Osteoblast (primary cell): Measurements from ENCODE around the gene PRSS33. TPM values are rescaled to one million over a fixed set of nuclear protein-coding genes. Genes with fewer than 3 reads are reported as not detected.
A peak's percentile ranks its signal among the peaks of the same experiment; 100 is the strongest.

Experiments used
- DNase-seq: peaks from one replicate; pipeline ENCODE4 v3.0.0; 2011; ENCODE audit warnings: low spot score, mixed read lengths; ENCODE audit not compliant: insufficient read length; ENCODE audit errors: missing footprints
- H2AFZ ChIP-seq: 2 replicates; pipeline ENCODE4 v1.6.0; 2011; ENCODE audit warnings: mild to moderate bottlenecking, low read length
- H3K27ac ChIP-seq: 2 replicates; pipeline ENCODE4 v1.5.1; 2011; ENCODE audit warnings: mild to moderate bottlenecking, low read depth, low read length, moderate library complexity
- H3K27me3 ChIP-seq: 2 replicates; pipeline ENCODE4 v1.6.0; 2012; ENCODE audit warnings: mild to moderate bottlenecking, control low read depth, inconsistent platforms, low read length, moderate library complexity; ENCODE audit not compliant: insufficient read depth
- H3K36me3 ChIP-seq: 2 replicates; pipeline ENCODE4 v1.5.1; 2011; ENCODE audit warnings: mild to moderate bottlenecking, low read length, control low read depth, moderate library complexity; ENCODE audit not compliant: insufficient read depth
- H3K4me1 ChIP-seq: 2 replicates; pipeline ENCODE4 v1.5.1; 2011; ENCODE audit warnings: mild to moderate bottlenecking, low read length, control low read depth, moderate library complexity; ENCODE audit not compliant: insufficient read depth
- H3K4me2 ChIP-seq: 2 replicates; pipeline ENCODE4 v1.6.0; 2011; ENCODE audit warnings: mild to moderate bottlenecking, low read length; ENCODE audit not compliant: insufficient read depth
- H3K4me3 ChIP-seq: fragments of 200-600 bp; sonication (generic); 3 replicates; pipeline ENCODE4 v1.5.1; 2012; ENCODE audit warnings: mild to moderate bottlenecking, low read length, inconsistent platforms; ENCODE audit not compliant: insufficient read depth
- H3K79me2 ChIP-seq: 2 replicates; pipeline ENCODE4 v1.6.0; 2012; ENCODE audit warnings: mild to moderate bottlenecking, low read length, control low read depth, inconsistent platforms; ENCODE audit not compliant: insufficient read depth
- H3K9me3 ChIP-seq: 2 replicates; pipeline ENCODE4 v1.5.1; 2011; ENCODE audit warnings: low read depth, low read length, control low read depth
- H4K20me1 ChIP-seq: 2 replicates; pipeline ENCODE4 v1.6.0; 2012; ENCODE audit warnings: mild to moderate bottlenecking, low read length, control low read depth; ENCODE audit not compliant: insufficient read depth
- total RNA-seq: library from RNA; depleted of rRNA; stranded (reverse); fragments of >200 nt; gene quantifications from 2 replicates; pipeline ENCODE4 v1.2.3, GENCODE V29; 2012
- TF ChIP-seq, protein P1 (sequence below): IDR thresholded peaks from 2 replicates; pipeline ENCODE4 v1.5.1; 2011; ENCODE audit warnings: mild to moderate bottlenecking, low read depth, low read length, moderate library complexity; ENCODE audit errors: extremely low read depth

Gene PRSS33
- total RNA-seq, 1 donor, result not detected

DNA sequence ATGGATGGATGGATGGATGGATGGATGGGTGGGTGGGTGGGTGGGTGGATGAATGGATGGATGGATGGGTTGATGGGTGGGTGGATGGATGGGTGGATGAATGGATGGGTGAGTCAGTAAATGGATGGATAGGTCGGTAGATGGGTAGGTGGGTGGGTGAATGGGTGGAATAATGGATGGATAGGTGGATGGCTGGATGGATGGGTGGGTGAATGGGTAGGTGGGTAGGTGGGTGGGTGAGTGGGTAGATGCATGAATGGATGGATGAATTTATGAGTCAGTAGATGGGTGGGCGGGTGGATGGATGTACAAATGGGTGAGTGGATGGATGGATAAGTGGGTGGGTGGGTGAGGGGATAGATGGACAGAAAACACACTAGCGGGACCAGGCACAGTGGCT, 47.6 kb upstream of the PRSS33 start:
- Histone ChIP-seq H3K9me3 (no peaks in the 10 kb centered on the region), H3K27ac (no peak overlapping the region), H3K27me3 (peaks cover 18% of the 10 kb centered on the region), H4K20me1 (no peaks in the 10 kb centered on the region), H3K4me2 (peak overlapping the region; percentile 75), H2AFZ (no peak overlapping the region), H3K36me3 (no peaks in the 10 kb centered on the region), H3K4me1 (peaks cover 24% of the 10 kb centered on the region), H3K4me3 (no peak overlapping the region), H3K79me2 (no peaks in the 10 kb centered on the region)
- no peak for DNase-seq
- TF ChIP-seq, protein P1, sequence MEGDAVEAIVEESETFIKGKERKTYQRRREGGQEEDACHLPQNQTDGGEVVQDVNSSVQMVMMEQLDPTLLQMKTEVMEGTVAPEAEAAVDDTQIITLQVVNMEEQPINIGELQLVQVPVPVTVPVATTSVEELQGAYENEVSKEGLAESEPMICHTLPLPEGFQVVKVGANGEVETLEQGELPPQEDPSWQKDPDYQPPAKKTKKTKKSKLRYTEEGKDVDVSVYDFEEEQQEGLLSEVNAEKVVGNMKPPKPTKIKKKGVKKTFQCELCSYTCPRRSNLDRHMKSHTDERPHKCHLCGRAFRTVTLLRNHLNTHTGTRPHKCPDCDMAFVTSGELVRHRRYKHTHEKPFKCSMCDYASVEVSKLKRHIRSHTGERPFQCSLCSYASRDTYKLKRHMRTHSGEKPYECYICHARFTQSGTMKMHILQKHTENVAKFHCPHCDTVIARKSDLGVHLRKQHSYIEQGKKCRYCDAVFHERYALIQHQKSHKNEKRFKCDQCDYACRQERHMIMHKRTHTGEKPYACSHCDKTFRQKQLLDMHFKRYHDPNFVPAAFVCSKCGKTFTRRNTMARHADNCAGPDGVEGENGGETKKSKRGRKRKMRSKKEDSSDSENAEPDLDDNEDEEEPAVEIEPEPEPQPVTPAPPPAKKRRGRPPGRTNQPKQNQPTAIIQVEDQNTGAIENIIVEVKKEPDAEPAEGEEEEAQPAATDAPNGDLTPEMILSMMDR, result no peak

DNA sequence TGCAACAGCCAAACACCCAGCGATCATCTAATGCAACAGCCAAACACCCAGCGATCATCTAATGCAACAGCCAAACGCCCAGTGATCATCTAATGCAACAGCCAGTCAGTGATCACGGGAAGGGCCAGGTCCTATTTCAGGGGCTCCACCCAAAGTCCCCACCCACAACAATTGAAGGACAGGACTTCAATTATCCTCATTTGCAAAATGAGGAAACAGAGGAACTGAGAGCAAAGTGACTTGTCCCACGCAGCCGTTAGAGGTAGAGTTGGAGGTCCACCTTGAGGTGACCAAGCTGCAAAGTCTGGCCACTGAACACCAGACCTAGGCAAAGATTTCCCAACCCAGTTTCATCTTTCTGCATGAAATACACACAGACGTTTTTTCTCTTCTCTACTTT, 46.4 kb upstream of the PRSS33 start:
- H3K27ac ChIP-seq, result no peak overlapping the region
- H3K4me1 ChIP-seq, result peaks cover 23% of the 10 kb centered on the region
- TF ChIP-seq, protein P1, result no peak
- no peak for DNase-seq
- H2AFZ ChIP-seq, result no peak overlapping the region
- no peak overlapping the region for H3K4me3 ChIP-seq
- no peaks in the 10 kb centered on the region for H3K9me3 ChIP-seq
- H4K20me1 ChIP-seq, result no peaks in the 10 kb centered on the region
- no peak overlapping the region for H3K4me2 ChIP-seq
- no peaks in the 10 kb centered on the region for H3K36me3 ChIP-seq
- H3K79me2 ChIP-seq, result no peaks in the 10 kb centered on the region
- H3K27me3 ChIP-seq, result peaks cover 18% of the 10 kb centered on the region

DNA sequence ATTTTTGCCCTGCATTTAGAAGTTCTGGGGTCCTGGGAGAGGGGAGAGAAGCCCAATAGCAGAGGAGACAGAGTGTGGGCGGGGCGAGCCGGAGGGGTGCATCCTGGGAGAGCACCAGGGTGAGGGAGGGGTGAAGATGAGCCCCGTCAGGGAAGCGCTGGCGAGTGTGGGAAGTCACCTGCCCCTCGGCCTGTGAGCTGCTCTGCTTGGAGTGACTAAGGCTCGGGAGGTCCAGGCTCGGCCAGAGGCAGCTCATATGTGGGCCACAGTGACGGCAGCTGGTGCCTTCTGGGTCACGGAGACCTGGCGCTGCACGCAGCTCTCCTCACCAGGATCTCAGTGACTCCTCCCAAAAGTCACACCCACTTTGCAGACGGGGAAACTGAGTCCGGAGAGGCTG, 43.8 kb upstream of the PRSS33 start:
- Histone ChIP-seq H4K20me1 (no peaks in the 10 kb centered on the region), H3K27me3 (peaks cover 41% of the 10 kb centered on the region), H3K4me1 (peaks cover 21% of the 10 kb centered on the region), H3K79me2 (no peaks in the 10 kb centered on the region), H3K4me2 (no peak overlapping the region), H3K9me3 (no peaks in the 10 kb centered on the region), H3K27ac (no peak overlapping the region), H3K36me3 (no peaks in the 10 kb centered on the region), H2AFZ (no peak overlapping the region), H3K4me3 (no peak overlapping the region)
- peak; percentile 44 for DNase-seq
- TF ChIP-seq, protein P1, result no peak

DNA sequence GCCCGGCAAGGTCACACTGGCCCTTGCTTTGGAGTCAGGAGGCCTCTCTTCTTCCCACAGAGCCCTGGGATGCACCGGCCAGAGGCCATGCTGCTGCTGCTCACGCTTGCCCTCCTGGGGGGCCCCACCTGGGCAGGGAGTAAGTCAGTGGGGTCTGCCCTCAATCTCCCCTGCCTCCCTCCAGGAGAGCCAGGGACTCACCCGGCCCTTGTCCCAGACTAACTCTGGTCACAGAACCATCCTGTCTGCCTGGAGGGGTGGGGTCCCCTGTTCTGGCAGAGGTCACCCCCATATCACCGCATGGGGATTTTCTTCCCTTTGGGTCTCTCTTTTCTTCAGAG, 43.0 kb upstream of the PRSS33 start:
- H3K4me2 ChIP-seq, result peak overlapping the region; percentile 31
- peak; percentile 36 for DNase-seq
- H4K20me1 ChIP-seq, result no peaks in the 10 kb centered on the region
- H3K36me3 ChIP-seq, result no peaks in the 10 kb centered on the region
- H2AFZ ChIP-seq, result peak overlapping the region; percentile 70
- peaks cover 13% of the 10 kb centered on the region for H3K4me1 ChIP-seq
- H3K9me3 ChIP-seq, result no peaks in the 10 kb centered on the region
- TF ChIP-seq, protein P1, result no peak
- peaks cover 41% of the 10 kb centered on the region for H3K27me3 ChIP-seq
- peak overlapping the region; percentile 28 for H3K4me3 ChIP-seq
- no peaks in the 10 kb centered on the region for H3K79me2 ChIP-seq
- no peak overlapping the region for H3K27ac ChIP-seq
